GM18867 (cell line): ENCODE results near the gene PLPP3.

Source experiments
- ATAC-seq: cut with Tn5 transposase; IDR thresholded peaks from one replicate; pipeline ENCODE4 v1.9.1; 2021; ENCODE audit warnings: mild to moderate bottlenecking, moderate library complexity; ENCODE audit not compliant: unreplicated experiment

The PLPP3 gene

GRCh38 chr1:56502700-56503245 is 76.6 kb downstream of the PLPP3 start:
- no peak for ATAC-seq

DNA sequence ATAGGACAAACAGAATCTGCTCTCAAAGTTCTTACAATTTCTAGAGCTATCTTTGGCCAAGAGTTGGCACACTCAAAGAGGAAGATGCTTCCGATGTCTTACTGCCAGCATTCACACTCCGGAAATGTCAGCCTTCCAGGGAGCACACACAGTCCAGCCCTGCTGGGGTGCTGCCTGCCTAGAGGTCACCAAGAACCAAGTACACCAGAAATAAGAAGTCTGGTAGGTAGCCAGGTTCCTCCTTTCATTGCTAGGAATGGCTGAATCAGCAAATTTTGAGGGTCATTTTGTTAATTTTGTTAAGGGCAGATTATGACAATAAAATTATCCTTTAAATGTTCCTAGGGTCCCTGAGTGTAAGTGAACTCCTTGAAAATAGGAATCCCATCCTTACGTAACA is 77.5 kb downstream of the PLPP3 start:
- no peak for ATAC-seq

DNA sequence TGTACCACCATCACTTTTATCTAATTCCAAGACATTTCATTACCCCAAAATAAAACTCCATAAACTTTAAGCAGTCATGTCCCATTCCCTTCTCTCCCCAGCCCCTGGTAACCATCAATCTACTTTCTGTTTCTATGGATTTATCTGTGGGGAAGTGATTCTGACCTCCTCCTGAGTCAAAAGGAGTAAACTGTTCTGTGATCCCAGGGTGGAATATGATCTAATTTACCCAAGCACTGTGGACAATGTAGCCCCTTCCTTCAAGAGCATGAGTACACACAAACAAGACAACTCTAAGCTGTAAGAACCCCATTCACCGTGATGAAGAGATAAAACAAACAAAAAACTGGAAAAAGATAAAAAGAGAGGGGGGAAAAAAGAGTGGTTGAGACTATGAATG is 77.9 kb downstream of the PLPP3 start:
- ATAC-seq, result no peak

GRCh38 chr1:56496821-56497772 is 82.3 kb downstream of the PLPP3 start:
- no peak for ATAC-seq

- no peak for ATAC-seq
Measured at GRCh38 chr1:56496158-56496557, 83.2 kb downstream of the PLPP3 start.

DNA sequence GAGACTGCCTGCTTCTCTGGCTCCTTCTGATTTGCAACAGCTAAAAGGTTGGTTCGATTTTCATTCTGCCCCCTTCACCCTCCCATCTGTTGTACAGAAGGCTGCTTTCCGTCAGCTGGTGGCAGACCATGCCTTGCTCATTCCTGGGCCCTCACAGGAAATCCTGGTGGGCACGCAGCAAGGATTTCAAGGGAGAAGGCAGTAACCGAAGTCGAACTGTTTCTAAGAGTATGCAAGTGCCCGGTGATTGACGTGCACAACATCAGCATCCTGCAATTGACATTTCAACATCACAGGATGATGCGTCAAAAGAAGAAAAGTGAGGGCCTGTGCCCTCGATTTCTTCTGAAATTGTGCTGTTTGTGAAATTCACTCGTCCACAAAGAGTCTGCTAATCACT is 83.8 kb downstream of the PLPP3 start:
- no peak for ATAC-seq

DNA sequence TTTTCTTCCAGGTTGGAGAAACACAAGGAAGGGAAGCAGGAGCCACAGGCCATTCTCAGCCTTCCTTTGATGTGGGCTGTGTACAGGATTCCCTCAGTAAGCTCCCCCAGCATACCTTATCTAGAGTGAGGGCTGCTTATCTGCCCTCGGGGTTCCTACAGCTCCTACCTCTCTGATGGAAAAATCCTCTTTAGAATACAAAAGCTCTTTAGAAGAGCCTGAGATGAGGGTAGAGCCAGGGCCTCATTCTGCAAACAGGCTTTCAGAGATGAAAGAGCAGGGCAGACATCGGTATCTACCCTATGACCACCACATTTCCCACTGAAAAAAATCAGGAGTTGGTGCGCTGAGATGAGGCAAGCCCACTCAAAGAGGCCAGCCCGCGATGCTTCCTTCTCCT is 85.1 kb downstream of the PLPP3 start:
- no peak for ATAC-seq

GRCh38 chr1:56493826-56494225 is 85.5 kb downstream of the PLPP3 start:
- ATAC-seq, result no peak

DNA sequence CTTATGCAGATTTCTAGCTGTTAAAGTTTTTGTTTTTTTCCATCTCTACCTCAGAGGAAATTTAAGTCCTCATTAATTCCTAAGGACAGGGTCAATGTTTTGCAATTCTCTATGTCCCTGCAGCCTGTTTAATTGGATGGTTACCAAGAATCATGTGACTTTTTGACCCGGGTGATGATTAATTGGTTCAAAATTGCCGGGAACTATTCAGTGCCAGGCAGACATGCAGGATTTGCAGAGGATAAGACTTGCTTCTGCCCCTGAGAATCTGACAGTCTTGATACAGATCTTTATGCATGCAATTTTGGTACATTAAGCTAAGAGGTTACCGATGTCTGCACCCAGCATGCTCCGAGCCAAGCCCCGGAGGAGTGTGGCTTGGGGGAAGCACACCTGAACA is 87.9 kb downstream of the PLPP3 start:
- no peak for ATAC-seq

DNA sequence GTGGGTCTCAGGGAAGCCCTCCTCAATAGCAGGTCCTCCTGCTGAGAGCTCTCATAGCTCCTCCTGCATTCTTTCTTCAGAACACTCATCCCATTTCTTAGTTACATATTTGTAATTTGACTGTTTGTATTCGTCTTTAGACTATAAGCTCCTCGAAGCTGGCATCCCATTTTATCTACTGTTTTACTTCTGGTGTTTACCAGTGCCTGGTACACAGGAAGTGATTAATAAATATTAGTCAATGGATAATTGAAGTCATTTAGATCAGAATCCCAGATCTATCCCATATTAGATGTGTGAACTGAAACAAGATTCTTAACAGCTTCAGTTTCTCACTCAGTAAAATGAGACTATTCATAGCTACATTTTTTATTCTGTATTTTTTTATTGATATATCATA is 88.7 kb downstream of the PLPP3 start:
- ATAC-seq, result no peak

- no peak for ATAC-seq
Measured at GRCh38 chr1:56489695-56490094, 89.7 kb downstream of the PLPP3 start.

DNA sequence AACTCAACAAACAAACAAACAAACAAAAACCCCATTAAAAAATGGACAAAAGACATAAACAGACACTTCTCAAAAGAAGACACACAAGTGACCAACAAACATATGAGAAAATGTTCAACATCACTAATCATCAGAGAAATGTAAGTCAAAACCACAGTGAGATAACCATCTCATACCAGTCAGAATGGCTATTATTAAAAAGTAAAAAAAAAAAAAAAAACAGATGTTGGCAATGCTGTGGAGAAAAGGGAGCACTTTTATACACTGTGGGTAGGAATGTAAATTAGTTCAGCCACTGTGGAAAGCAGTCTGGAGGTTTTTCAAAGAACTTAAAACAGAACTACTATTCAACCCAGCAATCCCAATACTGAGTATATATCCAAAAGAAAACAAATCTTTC is 94.7 kb downstream of the PLPP3 start:
- ATAC-seq, result no peak

GRCh38 chr1:56483104-56483503 is 96.3 kb downstream of the PLPP3 start:
- ATAC-seq, result no peak

GRCh38 chr1:56482486-56482885 is 96.9 kb downstream of the PLPP3 start:
- ATAC-seq, result no peak

- ATAC-seq, result no peak
Measured at GRCh38 chr1:56481140-56481694, 98.1 kb downstream of the PLPP3 start.

GRCh38 chr1:56478734-56479133 is 100.6 kb downstream of the PLPP3 start:
- ATAC-seq, result no peak

DNA sequence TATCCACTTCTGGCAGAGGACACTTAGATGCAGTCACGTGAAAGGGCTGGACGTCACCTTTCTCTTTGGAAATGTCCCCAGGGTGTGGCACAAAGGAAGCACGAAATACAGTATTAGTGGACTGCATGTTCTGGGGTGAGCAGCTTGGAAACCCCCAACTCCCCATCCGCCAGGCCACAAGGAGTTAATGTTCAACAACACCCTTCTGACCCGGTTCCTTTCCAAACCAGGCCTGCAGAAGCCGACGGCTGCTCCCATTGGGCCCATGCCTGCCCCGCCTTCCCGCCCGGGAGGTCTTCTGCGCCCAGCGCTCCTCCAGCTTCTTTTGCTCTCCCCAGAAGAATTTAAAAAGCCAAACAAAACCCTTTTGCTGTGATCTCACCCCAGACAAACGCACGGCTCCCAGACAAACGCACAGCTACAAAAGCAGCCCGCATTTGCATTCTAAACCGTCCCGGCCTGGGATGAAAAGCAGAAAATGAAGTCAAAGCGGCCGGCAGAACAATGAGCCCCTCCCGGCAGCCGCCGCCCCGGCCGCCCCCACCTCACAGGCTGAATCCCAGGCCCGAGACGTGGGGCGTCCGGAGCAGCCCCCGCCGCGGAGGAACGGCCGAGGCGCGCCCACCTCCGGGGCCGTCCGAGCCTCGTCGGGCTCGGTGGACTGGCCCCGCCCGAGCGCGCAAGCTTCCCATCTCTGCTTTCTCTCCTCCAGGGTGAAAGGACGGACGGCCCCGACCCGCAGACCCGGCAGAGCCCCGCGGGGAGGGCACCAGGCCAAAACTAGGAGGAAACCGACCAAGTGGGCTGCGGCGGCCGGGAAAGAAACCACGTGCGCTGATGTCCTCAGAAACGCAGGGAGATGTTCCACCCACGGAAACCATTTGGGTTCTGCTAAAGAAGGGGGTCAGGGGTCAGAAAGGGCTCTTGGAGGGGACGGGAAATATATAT is 101.9 kb downstream of the PLPP3 start:
- no peak for ATAC-seq

GRCh38 chr1:56473582-56474270 is 105.6 kb downstream of the PLPP3 start:
- ATAC-seq, result no peak

- peak; percentile 88 for ATAC-seq
Measured at GRCh38 chr1:56472860-56473259, 106.5 kb downstream of the PLPP3 start.

DNA sequence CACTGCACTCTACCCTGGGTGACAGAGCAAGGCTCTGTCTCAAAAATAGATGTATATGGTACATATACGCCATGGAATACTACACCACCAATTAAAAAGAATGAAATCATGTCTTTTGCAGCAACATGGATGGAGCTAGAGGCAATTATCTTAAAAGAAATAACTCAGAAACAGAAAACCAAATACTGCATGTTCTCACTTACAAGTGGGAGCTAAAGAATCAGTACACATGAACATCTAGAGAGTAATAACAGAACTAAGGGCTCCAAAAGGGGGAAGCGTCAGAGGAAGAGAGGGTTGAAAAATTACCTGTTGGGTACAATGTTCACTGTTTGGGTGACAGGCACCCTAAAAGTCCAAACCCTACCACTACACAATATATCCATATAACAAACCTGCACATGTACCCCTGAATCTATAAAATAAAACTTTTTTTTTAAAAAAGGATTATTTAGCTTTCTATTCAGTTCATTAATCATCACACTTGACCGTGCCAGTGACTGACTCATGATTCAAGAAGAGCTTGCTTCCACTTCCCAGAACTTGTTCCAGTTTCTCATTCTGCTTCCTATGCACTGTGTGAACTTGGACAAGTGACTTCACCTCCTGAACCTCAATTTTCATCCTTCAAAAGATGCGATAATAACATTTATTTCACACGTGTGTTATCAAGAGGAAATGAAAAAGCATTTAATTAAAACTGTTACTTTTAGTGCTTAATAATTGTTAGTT is 109.6 kb downstream of the PLPP3 start:
- ATAC-seq, result no peak
